LoVo (cell line): ENCODE data around the gene UBE4B.

ENCODE experiments used
- DNase-seq: peaks from one replicate; pipeline ENCODE4 v3.0.0-alpha.2; 2016; ENCODE audit warnings: low spot score

The UBE4B gene

GRCh38 chr1:10117132-10117531 lies 84.4 kb downstream of the UBE4B start:
- DNase-seq: no peak

- no peak for DNase-seq
Observed at GRCh38 chr1:10117865-10118264, 85.1 kb downstream of the UBE4B start.

GRCh38 chr1:10121688-10122087 lies 88.9 kb downstream of the UBE4B start:
- no peak for DNase-seq

GRCh38 chr1:10122926-10123325 lies 90.2 kb downstream of the UBE4B start:
- no peak for DNase-seq

- no peak for DNase-seq
Observed at GRCh38 chr1:10128101-10128765, 95.5 kb downstream of the UBE4B start.

GRCh38 chr1:10132316-10132715 lies 99.6 kb downstream of the UBE4B start:
- DNase-seq: no peak

- DNase-seq: no peak
Observed at GRCh38 chr1:10132852-10133251, 100.1 kb downstream of the UBE4B start.

GRCh38 chr1:10140981-10141380 lies 108.2 kb downstream of the UBE4B start:
- no peak for DNase-seq

GRCh38 chr1:10143961-10144485 lies 111.3 kb downstream of the UBE4B start:
- DNase-seq: no peak

- no peak for DNase-seq
Observed at GRCh38 chr1:10146391-10146790, 113.6 kb downstream of the UBE4B start.

GRCh38 chr1:10149231-10149630 lies 116.5 kb downstream of the UBE4B start:
- no peak for DNase-seq

GRCh38 chr1:10152709-10153284 lies 120.0 kb downstream of the UBE4B start:
- no peak for DNase-seq

GRCh38 chr1:10155087-10155712 lies 122.4 kb downstream of the UBE4B start:
- DNase-seq: no peak

GRCh38 chr1:10160173-10160572 lies 127.4 kb downstream of the UBE4B start:
- DNase-seq: no peak

GRCh38 chr1:10160907-10161490 lies 128.2 kb downstream of the UBE4B start:
- DNase-seq: no peak

GRCh38 chr1:10161541-10162290 lies 129.0 kb downstream of the UBE4B start:
- no peak for DNase-seq

- DNase-seq: no peak
Observed at GRCh38 chr1:10168912-10169514, 136.3 kb downstream of the UBE4B start.

- no peak for DNase-seq
Observed at GRCh38 chr1:10170239-10170574, 137.4 kb downstream of the UBE4B start.

- no peak for DNase-seq
Observed at GRCh38 chr1:10171105-10171767, 138.5 kb downstream of the UBE4B start.

GRCh38 chr1:10171995-10172669 lies 139.4 kb downstream of the UBE4B start:
- DNase-seq: no peak

GRCh38 chr1:10173582-10173981 lies 140.8 kb downstream of the UBE4B start:
- DNase-seq: no peak
